Upper lobe of right lung (tissue), 1 donor: ENCODE measurements around the gene DNASE1L2. TPM values are rescaled to one million over a fixed set of nuclear protein-coding genes. Genes with fewer than 3 reads are reported as not detected.

Experiments
- ATAC-seq: fragments of 200-7000 bp; cut with Tn5 transposase; one replicate; pipeline ENCODE4 v1.9.1; 2020; ENCODE audit warnings: mild to moderate bottlenecking, moderate library complexity
- DNase-seq: peaks from one replicate; pipeline ENCODE4 v3.0.0-alpha.2; 2020
- H3K27ac ChIP-seq: fragments of 200-600 bp; one replicate; pipeline ENCODE4 v1.8.0; 2022
- H3K27me3 ChIP-seq: fragments of 200-600 bp; one replicate; pipeline ENCODE4 v1.8.0; 2022; ENCODE audit warnings: mild to moderate bottlenecking
- H3K36me3 ChIP-seq: fragments of 200-600 bp; one replicate; pipeline ENCODE4 v1.8.0; 2022
- H3K4me1 ChIP-seq: fragments of 200-600 bp; one replicate; pipeline ENCODE4 v1.8.0; 2022
- H3K4me3 ChIP-seq: fragments of 200-600 bp; one replicate; pipeline ENCODE4 v1.8.0; 2022; ENCODE audit warnings: mild to moderate bottlenecking
- H3K9me3 ChIP-seq: fragments of 200-600 bp; one replicate; pipeline ENCODE4 v1.8.0; 2022
- CTCF ChIP-seq: fragments of 200-600 bp; IDR thresholded peaks from one replicate; pipeline ENCODE4 v1.8.0; 2022; ENCODE audit warnings: antibody characterized with exemption
- intact Hi-C: fragments of 100-400 bp; cut with DNase I; formaldehyde crosslinking; loops from one replicate; pipeline ENCODE4 v1.11.0; 2022
- total RNA-seq: library from RNA; stranded (reverse); fragmentation: NEBNext Ultra II Directional; extraction: Animal tissue kit (Norgen Biotek cat#: 25700); gene quantifications from one replicate; pipeline ENCODE4 v1.2.1, GENCODE V29; 2021
- donor health status: DM: no; HTN: yes; CAD: no; lungs with severe emphysema.

DNASE1L2 gene
- total RNA-seq, 1 donor from 2014 or later: 0.78 TPM

DNA sequence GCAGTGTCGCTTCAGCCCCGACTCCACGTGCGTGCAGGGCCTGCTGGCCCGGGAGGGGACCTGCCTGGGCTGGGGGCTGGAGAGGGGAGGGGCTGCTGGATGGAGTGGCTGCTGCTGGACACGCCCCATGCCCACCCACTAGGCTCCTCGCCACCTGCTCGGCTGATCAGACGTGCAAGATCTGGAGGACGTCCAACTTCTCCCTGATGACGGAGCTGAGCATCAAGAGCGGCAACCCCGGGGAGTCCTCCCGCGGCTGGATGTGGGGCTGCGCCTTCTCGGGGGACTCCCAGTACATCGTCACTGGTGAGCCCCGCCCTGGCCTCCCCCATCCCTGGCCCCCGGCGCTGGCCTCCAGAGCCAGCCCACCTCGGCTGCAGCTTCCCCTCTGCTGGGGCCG, 27.9 kb upstream of the DNASE1L2 start:
- Histone ChIP-seq H3K4me1 (peaks cover 33% of the 10 kb centered on the region), H3K27ac (no peak overlapping the region), H3K9me3 (no peaks in the 10 kb centered on the region), H3K36me3 (peaks cover 34% of the 10 kb centered on the region), H3K4me3 (no peak overlapping the region), H3K27me3 (no peaks in the 10 kb centered on the region)
- DNase-seq: no peak
- intact Hi-C loops: no loop called here
- TF ChIP-seq CTCF: no peak
- ATAC-seq: no peak

DNA sequence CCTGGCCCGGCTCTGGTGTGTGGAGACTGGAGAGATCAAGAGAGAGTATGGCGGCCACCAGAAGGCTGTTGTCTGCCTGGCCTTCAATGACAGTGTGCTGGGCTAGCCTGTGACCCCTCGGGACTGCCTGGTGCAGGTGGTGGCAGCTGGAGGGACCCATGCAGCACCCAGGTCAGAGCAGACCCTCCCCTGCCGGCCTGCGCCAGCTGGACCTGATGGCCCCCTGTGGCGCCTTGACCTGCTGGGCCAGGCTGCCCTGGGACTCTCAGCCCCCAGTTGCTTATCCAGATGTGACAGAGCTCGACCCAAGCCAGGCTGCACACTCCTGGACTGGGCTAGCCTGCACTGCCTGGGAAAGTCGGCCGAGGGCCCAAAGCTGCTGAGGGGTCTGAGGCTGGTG, 27.5 kb upstream of the DNASE1L2 start:
- H3K4me3 ChIP-seq: no peak overlapping the region
- intact Hi-C loops: no loop called here
- peaks cover 34% of the 10 kb centered on the region for H3K36me3 ChIP-seq
- TF ChIP-seq CTCF: no peak
- no peaks in the 10 kb centered on the region for H3K27me3 ChIP-seq
- ATAC-seq (no peak), DNase-seq (no peak)
- peaks cover 38% of the 10 kb centered on the region for H3K4me1 ChIP-seq
- no peak overlapping the region for H3K27ac ChIP-seq
- no peaks in the 10 kb centered on the region for H3K9me3 ChIP-seq

GRCh38 chr16:2209258-2210008, 26.8 kb upstream of the DNASE1L2 start:
- no peak overlapping the region for H3K27ac ChIP-seq
- H3K9me3 ChIP-seq: no peaks in the 10 kb centered on the region
- H3K27me3 ChIP-seq: no peaks in the 10 kb centered on the region
- TF ChIP-seq CTCF: no peak
- H3K4me1 ChIP-seq: peaks cover 41% of the 10 kb centered on the region
- ATAC-seq (no peak), DNase-seq (no peak)
- H3K36me3 ChIP-seq: peaks cover 34% of the 10 kb centered on the region
- H3K4me3 ChIP-seq: no peak overlapping the region
- intact Hi-C loops: no loop called here

DNA sequence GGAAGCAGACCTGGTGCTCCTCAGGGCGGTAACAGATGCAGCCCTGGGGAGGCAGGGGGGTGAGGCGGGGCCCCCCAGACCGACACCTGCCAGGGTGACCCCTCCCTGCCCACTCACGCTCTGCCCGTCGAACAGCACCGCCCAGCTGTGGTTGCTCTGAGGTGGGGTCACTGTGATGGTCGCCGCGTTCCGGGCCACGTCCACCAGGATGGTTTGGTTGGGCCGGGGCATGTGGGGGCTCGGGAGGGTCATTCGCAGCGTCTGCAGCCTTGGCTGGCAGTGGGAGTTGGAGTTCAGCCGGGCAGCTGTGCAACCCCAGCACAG, 26.3 kb upstream of the DNASE1L2 start:
- H3K27ac ChIP-seq: no peak overlapping the region
- no peak for TF ChIP-seq CTCF
- ATAC-seq (no peak), DNase-seq (no peak)
- H3K36me3 ChIP-seq: peaks cover 34% of the 10 kb centered on the region
- no peaks in the 10 kb centered on the region for H3K27me3 ChIP-seq
- peaks cover 36% of the 10 kb centered on the region for H3K4me1 ChIP-seq
- intact Hi-C loops: no loop called here
- no peak overlapping the region for H3K4me3 ChIP-seq
- no peaks in the 10 kb centered on the region for H3K9me3 ChIP-seq

DNA sequence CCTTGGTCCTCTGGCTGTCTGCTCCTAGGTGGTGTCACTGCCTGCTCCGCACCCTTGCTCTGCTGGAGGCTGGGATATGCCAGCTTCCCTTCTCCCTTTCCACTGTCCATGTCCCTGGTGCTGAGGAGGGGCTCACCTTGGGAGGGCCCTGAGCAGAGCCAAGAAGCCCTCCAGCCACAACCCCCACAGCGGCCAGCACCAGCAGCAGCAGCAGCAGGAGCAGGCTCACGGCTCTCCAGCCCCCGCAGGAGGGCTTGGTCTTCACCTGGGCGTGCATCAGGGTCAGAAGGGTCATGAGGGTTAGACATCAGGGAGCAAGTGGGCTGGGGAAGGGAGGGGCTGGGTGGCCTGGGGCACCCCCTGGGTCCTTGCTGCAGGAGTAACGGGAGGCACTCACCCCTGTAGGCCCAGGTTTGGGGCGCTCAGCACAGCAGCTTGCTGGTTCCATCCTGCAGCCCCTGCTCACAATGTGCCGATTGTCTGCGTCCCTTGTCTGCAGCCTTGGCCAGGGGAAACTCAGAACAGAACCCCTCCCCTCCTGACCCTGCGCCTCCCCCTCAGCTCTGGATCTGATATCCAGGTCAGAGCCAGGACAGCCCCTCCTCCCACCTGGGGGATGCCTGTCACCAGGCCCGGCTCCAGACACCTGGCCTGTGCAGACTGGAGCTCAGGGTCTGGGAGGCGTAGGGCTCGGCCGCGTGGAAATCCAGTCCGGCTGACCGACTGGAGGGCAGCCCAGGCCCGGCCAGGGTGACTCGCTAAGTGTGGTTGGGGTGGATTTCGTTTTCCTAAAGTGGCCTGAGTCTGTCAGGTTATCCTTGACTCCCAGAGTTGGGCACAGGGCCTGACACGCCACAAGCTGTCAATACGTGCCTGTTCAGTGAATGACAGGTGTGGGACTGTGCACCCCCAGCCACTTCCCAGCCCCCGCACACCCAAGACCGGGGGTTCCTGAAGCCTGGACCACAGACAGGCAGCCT, 25.6 kb upstream of the DNASE1L2 start, which contains the start of gene BRICD5:
Gene BRICD5 (minus strand): TSS at position 478 of the 980 bp plus-strand sequence. CDS start 30 bp downstream, at position 448.
- H3K36me3 ChIP-seq: peaks cover 34% of the 10 kb centered on the region
- H3K4me3 ChIP-seq: no peak within 1 kb of the TSS
- no peak for TF ChIP-seq CTCF
- intact Hi-C loops: no loop called here
- no peaks in the 10 kb centered on the region for H3K9me3 ChIP-seq
- no peak for ATAC-seq
- H3K27me3 ChIP-seq: no peaks in the 10 kb centered on the region
- peaks cover 36% of the 10 kb centered on the region for H3K4me1 ChIP-seq
- DNase-seq: no peak
- H3K27ac ChIP-seq: no peak within 1 kb of the TSS
